Transverse colon (tissue), 3 donors: ENCODE data around the gene GPR173.

Experiments used
- CTCF ChIP-seq, 5 experiments: fragments of 200-600 bp in 3 of 5; fragments of 450-650 bp in 2 of 5; sonication (generic) in 3 of 5; IDR thresholded peaks; 1 replicate in 2 of 5; 2 replicates in 3 of 5; pipeline ENCODE4 v1.5.1; 2016 to 2017; ENCODE audit warnings: antibody characterized with exemption in 5 of 5, inconsistent platforms in 3 of 5, mild to moderate bottlenecking in 2 of 5, moderate library complexity in 1 of 5
- POLR2A ChIP-seq: fragments of 450-650 bp; IDR thresholded peaks from one replicate; pipeline ENCODE4 v1.6.1; 2016; ENCODE audit warnings: antibody characterized with exemption, mild to moderate bottlenecking, moderate library complexity

- TF ChIP-seq CTCF (IDR thresholded peaks at IDR 0.05) (no peak), POLR2A (no peak)
These were observed 73.4 kb downstream of the GPR173 start for GRCh38 chrX:53122013-53122412.
